ENCODE results near the gene GFOD1. TPM values are rescaled to one million over a fixed set of nuclear protein-coding genes. Genes with fewer than 3 reads are reported as not detected.

The GFOD1 gene
- total RNA-seq, 4 donors from 2014 or later = 7.3 to 15.9 (median 12.4) TPM

DNA sequence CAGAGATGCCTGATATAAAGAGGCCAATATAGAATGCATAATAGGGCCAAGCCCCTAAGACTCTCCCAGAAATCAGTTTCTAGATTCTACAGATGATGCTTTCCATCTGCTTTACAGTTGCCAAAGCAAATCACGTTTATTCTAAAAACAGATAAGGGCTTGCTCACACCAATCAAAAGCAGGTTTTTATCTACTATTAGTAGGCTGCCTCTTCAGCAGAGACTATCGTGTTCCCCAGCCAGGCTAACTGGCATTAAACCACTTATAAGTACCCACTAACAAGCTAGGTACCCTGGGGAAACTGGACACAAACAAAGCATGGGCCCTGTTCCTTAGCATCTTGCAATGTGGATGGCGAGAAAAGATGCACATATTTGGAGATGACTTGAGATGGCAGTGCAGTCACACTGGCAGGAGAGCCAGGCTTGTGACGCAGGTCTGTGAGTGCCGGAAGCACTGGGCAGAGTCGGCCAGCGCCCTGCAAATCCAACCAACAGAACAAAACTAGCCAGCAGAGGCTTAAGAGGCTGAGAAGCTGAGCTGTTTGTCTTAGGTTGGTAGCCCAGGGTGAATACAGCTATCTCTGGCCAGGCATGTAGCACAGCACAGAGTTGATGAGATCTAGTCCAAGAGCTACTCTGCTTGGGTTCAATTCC is 73.4 kb downstream of the GFOD1 start:
- no peak overlapping the region for H3K4me3 ChIP-seq (ENCODE audit: low read depth, poor library complexity, severe bottlenecking)
- intact Hi-C loops (cut with DNase I; ENCODE audit: low total_unique reads) = no loop called here
- TF ChIP-seq POLR2A (IDR thresholded peaks at IDR 0.05) = no peak
- TF ChIP-seq, protein P1, sequence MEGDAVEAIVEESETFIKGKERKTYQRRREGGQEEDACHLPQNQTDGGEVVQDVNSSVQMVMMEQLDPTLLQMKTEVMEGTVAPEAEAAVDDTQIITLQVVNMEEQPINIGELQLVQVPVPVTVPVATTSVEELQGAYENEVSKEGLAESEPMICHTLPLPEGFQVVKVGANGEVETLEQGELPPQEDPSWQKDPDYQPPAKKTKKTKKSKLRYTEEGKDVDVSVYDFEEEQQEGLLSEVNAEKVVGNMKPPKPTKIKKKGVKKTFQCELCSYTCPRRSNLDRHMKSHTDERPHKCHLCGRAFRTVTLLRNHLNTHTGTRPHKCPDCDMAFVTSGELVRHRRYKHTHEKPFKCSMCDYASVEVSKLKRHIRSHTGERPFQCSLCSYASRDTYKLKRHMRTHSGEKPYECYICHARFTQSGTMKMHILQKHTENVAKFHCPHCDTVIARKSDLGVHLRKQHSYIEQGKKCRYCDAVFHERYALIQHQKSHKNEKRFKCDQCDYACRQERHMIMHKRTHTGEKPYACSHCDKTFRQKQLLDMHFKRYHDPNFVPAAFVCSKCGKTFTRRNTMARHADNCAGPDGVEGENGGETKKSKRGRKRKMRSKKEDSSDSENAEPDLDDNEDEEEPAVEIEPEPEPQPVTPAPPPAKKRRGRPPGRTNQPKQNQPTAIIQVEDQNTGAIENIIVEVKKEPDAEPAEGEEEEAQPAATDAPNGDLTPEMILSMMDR (IDR thresholded peaks at IDR 0.05) = no peak
- 53 to 71% methylated on average over 7 of the region's 7 CpGs for WGBS, 2 donors
- DNase-seq (ENCODE audit: low spot score in 2 of 2) = peak in 1 of 2 donors; percentile 87

GRCh38 chr6:13413466-13413862 is 73.9 kb downstream of the GFOD1 start:
- no peak overlapping the region for H3K4me3 ChIP-seq (ENCODE audit: low read depth, poor library complexity, severe bottlenecking)
- no peak for TF ChIP-seq POLR2A (IDR thresholded peaks at IDR 0.05)
- TF ChIP-seq, protein P1 (IDR thresholded peaks at IDR 0.05) = no peak
- intact Hi-C loops (cut with DNase I; ENCODE audit: low total_unique reads) = no loop called here
- 52 to 59% methylated on average over 3 of the region's 3 CpGs for WGBS, 2 donors
- DNase-seq (ENCODE audit: low spot score in 2 of 2) = peak in 1 of 2 donors; percentile 68

DNA sequence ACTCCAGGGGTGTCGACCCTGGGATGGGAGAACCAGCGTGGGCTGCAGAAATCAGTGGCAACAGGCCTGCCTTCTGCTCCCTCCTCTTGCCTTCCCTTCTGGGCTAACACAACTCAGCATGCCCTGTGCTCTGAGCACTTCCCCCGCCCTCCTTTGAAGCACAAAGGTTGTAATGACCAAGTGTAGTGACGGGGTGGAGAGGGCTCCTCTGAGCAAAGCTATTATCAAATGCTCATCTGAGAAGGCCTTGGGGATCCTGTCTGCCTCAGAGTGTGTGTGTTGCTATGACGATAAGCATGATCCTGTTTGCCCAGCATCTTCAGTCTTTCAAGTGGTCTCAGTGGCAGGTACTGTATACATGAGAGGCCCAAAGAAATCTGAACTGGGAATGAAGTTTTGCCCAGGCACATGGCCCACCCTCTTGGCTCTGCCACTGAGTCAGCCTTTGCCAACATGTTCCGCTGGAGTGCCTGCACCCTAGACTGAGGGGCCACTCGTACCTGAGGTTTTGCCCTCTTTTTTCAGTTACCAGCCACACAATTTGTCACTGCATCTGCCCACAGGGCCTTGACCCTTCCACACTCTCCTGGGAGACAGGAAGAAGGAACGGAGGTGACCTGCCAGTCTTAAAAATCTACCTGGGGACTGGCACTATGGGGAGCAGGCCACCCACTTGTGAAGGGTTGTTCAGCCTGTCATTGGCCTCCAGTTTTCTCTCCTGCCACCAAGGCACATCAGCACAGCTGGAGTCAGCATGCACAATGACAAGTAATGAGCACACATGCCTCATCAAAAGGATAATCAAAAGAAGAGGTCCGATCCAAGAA is 74.5 kb downstream of the GFOD1 start:
- DNase-seq (ENCODE audit: low spot score in 2 of 2) = peak in 1 of 2 donors; percentile 57
- WGBS, 2 donors = 88 to 90% methylated on average over 9 of the region's 9 CpGs
- intact Hi-C loops (cut with DNase I; ENCODE audit: low total_unique reads) = no loop called here
- no peak overlapping the region for H3K4me3 ChIP-seq (ENCODE audit: low read depth, poor library complexity, severe bottlenecking)
- TF ChIP-seq, protein P1 (IDR thresholded peaks at IDR 0.05) = no peak
- TF ChIP-seq POLR2A (IDR thresholded peaks at IDR 0.05) = no peak

DNA sequence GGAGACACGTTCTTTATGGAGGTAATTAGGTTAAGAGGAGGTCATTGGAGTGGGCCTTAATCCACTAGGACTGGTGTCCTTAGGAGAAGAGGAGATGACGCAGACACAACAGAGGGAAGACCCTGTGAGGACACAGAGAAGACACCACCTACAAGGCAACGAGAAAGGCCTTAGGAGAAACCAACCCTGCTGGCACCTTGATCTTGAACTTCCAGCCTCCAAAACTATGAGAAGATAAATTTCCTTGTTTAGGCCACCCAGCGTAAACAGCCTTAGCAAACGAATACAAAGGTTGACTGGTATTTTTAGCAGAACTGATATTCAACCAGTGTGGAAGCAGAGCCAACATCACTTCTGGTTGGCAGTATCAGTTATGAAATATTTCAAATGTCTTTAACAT is 75.2 kb downstream of the GFOD1 start:
- 91 to 93% methylated on average over 5 of the region's 5 CpGs for WGBS, 2 donors
- H3K4me3 ChIP-seq (ENCODE audit: low read depth, poor library complexity, severe bottlenecking) = no peak overlapping the region
- no peak for DNase-seq (ENCODE audit: low spot score in 2 of 2)
- TF ChIP-seq, protein P1 (IDR thresholded peaks at IDR 0.05) = no peak
- TF ChIP-seq POLR2A (IDR thresholded peaks at IDR 0.05) = no peak
- intact Hi-C loops (cut with DNase I; ENCODE audit: low total_unique reads) = no loop called here

DNA sequence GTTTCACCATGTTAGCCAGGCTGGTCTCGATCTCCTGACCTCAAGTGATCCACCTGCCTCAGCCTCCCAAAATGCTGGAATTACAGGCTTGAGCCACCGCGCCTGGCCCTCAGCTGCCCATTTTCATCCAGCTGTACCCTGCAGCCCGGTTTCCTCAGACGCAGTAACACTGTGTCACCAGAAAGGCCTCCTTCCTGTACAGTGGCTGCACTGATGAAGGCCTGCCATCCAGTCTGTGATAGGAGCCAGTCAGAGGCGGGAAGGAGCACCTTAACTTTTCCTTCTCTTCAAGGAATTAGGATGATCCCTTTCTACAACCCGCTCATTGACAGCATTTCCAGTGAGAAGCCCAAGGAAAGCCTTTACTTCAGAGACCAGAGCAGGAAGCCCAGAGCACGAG is 75.9 kb downstream of the GFOD1 start:
- no peak for DNase-seq (ENCODE audit: low spot score in 2 of 2)
- H3K4me3 ChIP-seq (ENCODE audit: low read depth, poor library complexity, severe bottlenecking) = no peak overlapping the region
- intact Hi-C loops (cut with DNase I; ENCODE audit: low total_unique reads) = no loop called here
- 85 to 95% methylated on average over 8 of the region's 8 CpGs for WGBS, 2 donors
- TF ChIP-seq POLR2A (IDR thresholded peaks at IDR 0.05) = no peak
- TF ChIP-seq, protein P1 (IDR thresholded peaks at IDR 0.05) = no peak
